ENCODE measurements around the gene U2SURP.
"Not testable (repeated sequence)": the region's sequence is repeated elsewhere in the genome, so short reads cannot be mapped to it uniquely, and the experiment has no call there.

U2SURP gene

GRCh38 chr3:143036557-143036956, 35.2 kb downstream of the U2SURP start:
- no peaks in the 10 kb centered on the region for H3K4me1 ChIP-seq
- DNase-seq, result no peak
- peaks cover 42 to 81% (median 55%) of the 10 kb centered on the region in 3 donors for H3K36me3 ChIP-seq
- H3K9me3 ChIP-seq, result no peaks in the 10 kb centered on the region
- intact Hi-C loops (cut with DNase I; ENCODE audit: low total_unique reads), result no loop called here
- H3K27me3 ChIP-seq, result no peaks in the 10 kb centered on the region
- TF ChIP-seq CTCF (IDR thresholded peaks at IDR 0.05), result no peak
- H3K27ac ChIP-seq, result no peak overlapping the region
- no peak overlapping the region for H3K4me3 ChIP-seq

GRCh38 chr3:143037867-143038266, 36.5 kb downstream of the U2SURP start:
- no peak overlapping the region for H3K27ac ChIP-seq
- no peaks in the 10 kb centered on the region for H3K4me1 ChIP-seq
- DNase-seq, result no peak
- H3K36me3 ChIP-seq, result peaks cover 43 to 71% (median 44%) of the 10 kb centered on the region in 3 donors
- intact Hi-C loops (cut with DNase I; ENCODE audit: low total_unique reads), result no loop called here
- no peak overlapping the region for H3K4me3 ChIP-seq
- TF ChIP-seq CTCF (IDR thresholded peaks at IDR 0.05), result no peak
- H3K27me3 ChIP-seq, result no peaks in the 10 kb centered on the region
- no peaks in the 10 kb centered on the region for H3K9me3 ChIP-seq

GRCh38 chr3:143040261-143040879, 39.0 kb downstream of the U2SURP start:
- H3K4me1 ChIP-seq, result no peaks in the 10 kb centered on the region
- H3K27me3 ChIP-seq, result no peaks in the 10 kb centered on the region
- H3K36me3 ChIP-seq, result peaks cover 49 to 71% (median 50%) of the 10 kb centered on the region in 3 donors
- no peak overlapping the region for H3K27ac ChIP-seq
- no peak overlapping the region for H3K4me3 ChIP-seq
- no peaks in the 10 kb centered on the region for H3K9me3 ChIP-seq
- no peak for DNase-seq
- intact Hi-C loops (cut with DNase I; ENCODE audit: low total_unique reads), result no loop called here
- peak in 1 of 2 experiments; percentile 11 for TF ChIP-seq CTCF (IDR thresholded peaks at IDR 0.05)

- intact Hi-C loops (cut with DNase I; ENCODE audit: low total_unique reads), result no loop called here
- Histone ChIP-seq H3K36me3 (peaks cover 44 to 61% (median 48%) of the 10 kb centered on the region in 3 donors), H3K4me3 (no peak overlapping the region), H3K27me3 (no peaks in the 10 kb centered on the region), H3K4me1 (no peaks in the 10 kb centered on the region), H3K27ac (no peak overlapping the region), H3K9me3 (no peaks in the 10 kb centered on the region)
- no peak for DNase-seq
- no peak for TF ChIP-seq CTCF (IDR thresholded peaks at IDR 0.05)
Measured at GRCh38 chr3:143041903-143042302, 40.5 kb downstream of the U2SURP start.

- Histone ChIP-seq H3K27me3 (no peaks in the 10 kb centered on the region), H3K4me1 (no peaks in the 10 kb centered on the region), H3K36me3 (peaks cover 28 to 55% (median 46%) of the 10 kb centered on the region in 3 donors), H3K9me3 (no peaks in the 10 kb centered on the region), H3K4me3 (no peak overlapping the region), H3K27ac (no peak overlapping the region)
- DNase-seq, result no peak
- no peak for TF ChIP-seq CTCF (IDR thresholded peaks at IDR 0.05)
- intact Hi-C loops (cut with DNase I; ENCODE audit: low total_unique reads), result no loop called here
Measured at GRCh38 chr3:143045639-143046038, 44.3 kb downstream of the U2SURP start.

GRCh38 chr3:143046075-143046474, 44.7 kb downstream of the U2SURP start:
- H3K27ac ChIP-seq; DNase-seq; H3K4me3 ChIP-seq; H3K9me3 ChIP-seq; H3K27me3 ChIP-seq; intact Hi-C loops (cut with DNase I; ENCODE audit: low total_unique reads); H3K4me1 ChIP-seq: not testable (repeated sequence)
- H3K36me3 ChIP-seq, result peaks cover 29 to 60% (median 51%) of the 10 kb centered on the region in 3 donors

Measured in tibial artery (tissue), 4 donors.